ENCODE results near the gene KLHL14. TPM values are rescaled to one million over a fixed set of nuclear protein-coding genes. Genes with fewer than 3 reads are reported as not detected.

Gene KLHL14
- total RNA-seq, 4 donors from 2014 or later, result 0.27 to 1.2 (median 0.33) TPM

DNA sequence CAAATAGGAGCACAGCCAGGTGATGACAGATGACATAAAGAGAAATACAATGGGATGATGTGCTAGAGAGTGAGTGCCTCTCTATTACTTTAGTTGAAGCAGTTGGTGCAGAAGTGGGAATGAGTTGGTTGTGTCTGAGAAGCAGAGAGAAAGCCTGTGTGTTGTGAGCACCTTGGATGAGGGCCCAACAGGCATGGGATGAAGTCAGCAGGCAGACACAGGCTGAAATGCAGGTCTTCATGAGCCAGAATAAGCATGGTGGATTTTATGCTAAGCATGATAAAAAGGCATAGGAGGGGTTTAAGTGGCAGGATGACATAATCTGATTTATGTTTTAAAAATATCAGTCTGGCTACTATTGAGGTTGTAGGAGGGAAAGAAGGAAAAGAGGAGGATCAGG lies 71.5 kb downstream of the KLHL14 start:
- H3K27ac ChIP-seq, result no peak overlapping the region
- no peaks in the 10 kb centered on the region for H3K27me3 ChIP-seq
- H3K4me1 ChIP-seq, result no peaks in the 10 kb centered on the region
- H3K9me3 ChIP-seq, result no peaks in the 10 kb centered on the region
- no peak for ATAC-seq
- H3K36me3 ChIP-seq, result no peaks in the 10 kb centered on the region
- no peak overlapping the region for H3K4me3 ChIP-seq
- TF ChIP-seq POLR2AphosphoS5 (IDR thresholded peaks at IDR 0.05) (no peak), EP300 (IDR thresholded peaks at IDR 0.05) (no peak), POLR2A (IDR thresholded peaks at IDR 0.05) (no peak)
- TF ChIP-seq, protein P1, sequence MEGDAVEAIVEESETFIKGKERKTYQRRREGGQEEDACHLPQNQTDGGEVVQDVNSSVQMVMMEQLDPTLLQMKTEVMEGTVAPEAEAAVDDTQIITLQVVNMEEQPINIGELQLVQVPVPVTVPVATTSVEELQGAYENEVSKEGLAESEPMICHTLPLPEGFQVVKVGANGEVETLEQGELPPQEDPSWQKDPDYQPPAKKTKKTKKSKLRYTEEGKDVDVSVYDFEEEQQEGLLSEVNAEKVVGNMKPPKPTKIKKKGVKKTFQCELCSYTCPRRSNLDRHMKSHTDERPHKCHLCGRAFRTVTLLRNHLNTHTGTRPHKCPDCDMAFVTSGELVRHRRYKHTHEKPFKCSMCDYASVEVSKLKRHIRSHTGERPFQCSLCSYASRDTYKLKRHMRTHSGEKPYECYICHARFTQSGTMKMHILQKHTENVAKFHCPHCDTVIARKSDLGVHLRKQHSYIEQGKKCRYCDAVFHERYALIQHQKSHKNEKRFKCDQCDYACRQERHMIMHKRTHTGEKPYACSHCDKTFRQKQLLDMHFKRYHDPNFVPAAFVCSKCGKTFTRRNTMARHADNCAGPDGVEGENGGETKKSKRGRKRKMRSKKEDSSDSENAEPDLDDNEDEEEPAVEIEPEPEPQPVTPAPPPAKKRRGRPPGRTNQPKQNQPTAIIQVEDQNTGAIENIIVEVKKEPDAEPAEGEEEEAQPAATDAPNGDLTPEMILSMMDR (IDR thresholded peaks at IDR 0.05), result no peak

- Histone ChIP-seq H3K36me3 (no peaks in the 10 kb centered on the region), H3K27me3 (no peaks in the 10 kb centered on the region), H3K9me3 (no peaks in the 10 kb centered on the region), H3K4me1 (no peaks in the 10 kb centered on the region), H3K4me3 (no peak overlapping the region), H3K27ac (no peak overlapping the region)
- no peak for TF ChIP-seq EP300 (IDR thresholded peaks at IDR 0.05)
- no peak for TF ChIP-seq POLR2A (IDR thresholded peaks at IDR 0.05)
- no peak for TF ChIP-seq POLR2AphosphoS5 (IDR thresholded peaks at IDR 0.05)
- TF ChIP-seq, protein P1 (IDR thresholded peaks at IDR 0.05), result no peak
- ATAC-seq, result no peak
- 67 to 86% methylated on average over 2 to 3 of the region's 3 CpGs for WGBS, 2 donors (ENCODE audit: low coverage in 1 of 2)
Observed at GRCh38 chr18:32698153-32698552, 74.7 kb downstream of the KLHL14 start.

- TF ChIP-seq, protein P1 (IDR thresholded peaks at IDR 0.05), result no peak
- TF ChIP-seq POLR2A (IDR thresholded peaks at IDR 0.05) (no peak), POLR2AphosphoS5 (IDR thresholded peaks at IDR 0.05) (no peak), EP300 (IDR thresholded peaks at IDR 0.05) (no peak)
- WGBS, 2 donors (ENCODE audit: low coverage in 1 of 2), result 69 to 90% methylated on average over 3 of the region's 3 CpGs
Observed at GRCh38 chr18:32696376-32696775, 76.4 kb downstream of the KLHL14 start.

GRCh38 chr18:32695534-32695933 lies 77.3 kb downstream of the KLHL14 start:
- TF ChIP-seq POLR2A (IDR thresholded peaks at IDR 0.05), result no peak
- no peak for TF ChIP-seq EP300 (IDR thresholded peaks at IDR 0.05)
- TF ChIP-seq, protein P1 (IDR thresholded peaks at IDR 0.05), result no peak
- no peak for TF ChIP-seq POLR2AphosphoS5 (IDR thresholded peaks at IDR 0.05)
- Histone ChIP-seq H3K9me3 (no peaks in the 10 kb centered on the region), H3K4me3 (no peak overlapping the region), H3K27ac (no peak overlapping the region), H3K36me3 (no peaks in the 10 kb centered on the region), H3K4me1 (no peaks in the 10 kb centered on the region), H3K27me3 (no peaks in the 10 kb centered on the region)
- 94% methylated on average over 3 of the region's 3 CpGs for WGBS, 2 donors (ENCODE audit: low coverage in 1 of 2)
- ATAC-seq, result no peak

More at GRCh38 chr18:32696376-32696775, 76.4 kb downstream of the KLHL14 start:
- no peaks in the 10 kb centered on the region for H3K36me3 ChIP-seq
- no peaks in the 10 kb centered on the region for H3K27me3 ChIP-seq
- H3K4me3 ChIP-seq, result no peak overlapping the region
- H3K9me3 ChIP-seq, result no peaks in the 10 kb centered on the region
- no peak overlapping the region for H3K27ac ChIP-seq
- no peaks in the 10 kb centered on the region for H3K4me1 ChIP-seq
- ATAC-seq, result no peak

DNA sequence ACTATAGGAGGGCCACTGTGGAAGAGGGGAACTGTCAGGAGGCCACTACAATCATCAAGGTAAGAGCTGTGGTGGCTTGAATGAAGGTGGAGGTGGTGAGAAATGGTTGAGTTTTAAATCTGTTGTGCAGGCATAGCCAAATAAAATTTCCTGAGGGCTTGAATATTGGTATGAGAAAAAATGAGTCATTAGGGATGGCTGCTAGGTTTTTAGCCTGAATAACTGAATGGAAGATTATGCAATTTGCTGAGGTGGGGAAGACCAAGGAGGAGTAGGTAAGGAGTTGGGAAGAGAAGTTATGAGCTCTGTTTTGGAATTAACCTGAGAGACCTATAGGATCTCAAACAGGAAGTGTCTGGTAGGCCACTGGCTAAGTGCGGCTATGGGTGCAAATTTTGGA lies 84.0 kb downstream of the KLHL14 start:
- H3K4me3 ChIP-seq, result no peak overlapping the region
- H3K27me3 ChIP-seq, result no peaks in the 10 kb centered on the region
- no peak overlapping the region for H3K27ac ChIP-seq
- H3K36me3 ChIP-seq, result no peaks in the 10 kb centered on the region
- TF ChIP-seq, protein P1 (IDR thresholded peaks at IDR 0.05), result no peak
- TF ChIP-seq POLR2AphosphoS5 (IDR thresholded peaks at IDR 0.05) (no peak), EP300 (IDR thresholded peaks at IDR 0.05) (no peak), POLR2A (IDR thresholded peaks at IDR 0.05) (no peak)
- ATAC-seq, result no peak
- H3K4me1 ChIP-seq, result no peaks in the 10 kb centered on the region
- 100% methylated on average over 1 of the region's 1 CpG for WGBS, 2 donors (ENCODE audit: low coverage in 1 of 2)
- H3K9me3 ChIP-seq, result no peaks in the 10 kb centered on the region
